Progenitor cell of endocrine pancreas (in vitro differentiated cells): ENCODE data around the gene PRSS3. TPM values are rescaled to one million over a fixed set of nuclear protein-coding genes. Genes with fewer than 3 reads are reported as not detected.
"Not testable (repeated sequence)": the region's sequence is repeated elsewhere in the genome, so short reads cannot be mapped to it uniquely, and the experiment has no call there.

Experiments used
- DNase-seq: peaks from one replicate; pipeline ENCODE4 v3.0.0; 2021; ENCODE audit warnings: low spot score; ENCODE audit not compliant: unreplicated experiment
- H3K27ac Mint-ChIP-seq: 2 replicates; pipeline ENCODE4 v1.8.0; 2021; ENCODE audit warnings: mild to moderate bottlenecking, moderate library complexity, mixed read lengths
- H3K27me3 Mint-ChIP-seq: 2 replicates; pipeline ENCODE4 v1.8.0; 2021; ENCODE audit warnings: mixed read lengths
- H3K36me3 Mint-ChIP-seq: 2 replicates; pipeline ENCODE4 v1.8.0; 2022; ENCODE audit warnings: mixed read lengths; ENCODE audit not compliant: insufficient read depth
- H3K4me1 Mint-ChIP-seq: 2 replicates; pipeline ENCODE4 v1.8.0; 2021; ENCODE audit warnings: low read depth, mixed read lengths
- H3K4me3 Mint-ChIP-seq: 2 replicates; pipeline ENCODE4 v1.8.0; 2021; ENCODE audit warnings: low read depth, mild to moderate bottlenecking, moderate library complexity, mixed read lengths
- H3K9me3 Mint-ChIP-seq: 2 replicates; pipeline ENCODE4 v1.8.0; 2021; ENCODE audit warnings: low read depth, mixed read lengths
- CTCF ChIP-seq: fragments of 200-600 bp; sonication (generic); IDR thresholded peaks from one replicate; pipeline ENCODE4 v1.5.0; 2021; ENCODE audit warnings: antibody characterized with exemption, mild to moderate bottlenecking; ENCODE audit not compliant: unreplicated experiment
- total RNA-seq: library from RNA; stranded (reverse); gene quantifications from 2 replicates; pipeline ENCODE4 v1.2.1, GENCODE V29; 2021

PRSS3 gene
- total RNA-seq, 1 donor from 2014 or later = not detected

GRCh38 chr9:33751536-33752129 lies 43.7 kb upstream of the PRSS3 start:
- no peak for DNase-seq
- peaks cover 1% of the 10 kb centered on the region for H3K36me3 Mint-ChIP-seq
- no peak overlapping the region for H3K4me3 Mint-ChIP-seq
- no peak overlapping the region for H3K27ac Mint-ChIP-seq
- no peak for TF ChIP-seq CTCF
- no peaks in the 10 kb centered on the region for H3K9me3 Mint-ChIP-seq
- no peaks in the 10 kb centered on the region for H3K27me3 Mint-ChIP-seq
- no peaks in the 10 kb centered on the region for H3K4me1 Mint-ChIP-seq

- Mint-ChIP-seq H3K27ac (no peak overlapping the region), H3K9me3 (no peaks in the 10 kb centered on the region), H3K36me3 (peaks cover 1% of the 10 kb centered on the region), H3K4me3 (no peak overlapping the region), H3K4me1 (no peaks in the 10 kb centered on the region), H3K27me3 (no peaks in the 10 kb centered on the region)
- DNase-seq = no peak
- no peak for TF ChIP-seq CTCF
Measured at GRCh38 chr9:33752130-33752637, 43.2 kb upstream of the PRSS3 start.

- H3K4me1 Mint-ChIP-seq, DNase-seq, H3K36me3 Mint-ChIP-seq, H3K4me3 Mint-ChIP-seq, H3K27ac Mint-ChIP-seq, H3K9me3 Mint-ChIP-seq, H3K27me3 Mint-ChIP-seq: not testable (repeated sequence)
Measured at GRCh38 chr9:33752789-33753188, 42.6 kb upstream of the PRSS3 start.

- H3K9me3 Mint-ChIP-seq = not testable (repeated sequence)
Measured at GRCh38 chr9:33759648-33760047, 35.7 kb upstream of the PRSS3 start.

GRCh38 chr9:33762343-33762742 lies 33.0 kb upstream of the PRSS3 start:
- H3K4me3 Mint-ChIP-seq = no peak overlapping the region
- peaks cover 3% of the 10 kb centered on the region for H3K9me3 Mint-ChIP-seq
- H3K27me3 Mint-ChIP-seq = no peaks in the 10 kb centered on the region
- DNase-seq = no peak
- no peaks in the 10 kb centered on the region for H3K36me3 Mint-ChIP-seq
- no peak for TF ChIP-seq CTCF
- no peak overlapping the region for H3K27ac Mint-ChIP-seq
- H3K4me1 Mint-ChIP-seq = no peaks in the 10 kb centered on the region

More at GRCh38 chr9:33759648-33760047, 35.7 kb upstream of the PRSS3 start:
- not testable (repeated sequence) for H3K4me3 Mint-ChIP-seq, H3K36me3 Mint-ChIP-seq, H3K27ac Mint-ChIP-seq, DNase-seq, H3K27me3 Mint-ChIP-seq, H3K4me1 Mint-ChIP-seq

GRCh38 chr9:33763709-33764108 lies 31.7 kb upstream of the PRSS3 start:
- not testable (repeated sequence) for DNase-seq, H3K4me3 Mint-ChIP-seq, H3K9me3 Mint-ChIP-seq, H3K36me3 Mint-ChIP-seq, H3K27ac Mint-ChIP-seq, H3K27me3 Mint-ChIP-seq, H3K4me1 Mint-ChIP-seq

GRCh38 chr9:33765411-33765810 lies 29.9 kb upstream of the PRSS3 start:
- Mint-ChIP-seq H3K27ac (no peak overlapping the region), H3K36me3 (no peaks in the 10 kb centered on the region), H3K9me3 (peaks cover 3% of the 10 kb centered on the region), H3K4me1 (no peaks in the 10 kb centered on the region), H3K27me3 (no peaks in the 10 kb centered on the region), H3K4me3 (no peak overlapping the region)
- no peak for DNase-seq
- no peak for TF ChIP-seq CTCF

GRCh38 chr9:33770156-33770880 lies 25.0 kb upstream of the PRSS3 start:
- not testable (repeated sequence) for H3K4me3 Mint-ChIP-seq, H3K9me3 Mint-ChIP-seq, H3K36me3 Mint-ChIP-seq, DNase-seq, H3K27me3 Mint-ChIP-seq, H3K27ac Mint-ChIP-seq, H3K4me1 Mint-ChIP-seq

GRCh38 chr9:33773135-33773534 lies 22.2 kb upstream of the PRSS3 start:
- H3K4me1 Mint-ChIP-seq, H3K9me3 Mint-ChIP-seq, H3K36me3 Mint-ChIP-seq, H3K4me3 Mint-ChIP-seq, DNase-seq, H3K27me3 Mint-ChIP-seq, H3K27ac Mint-ChIP-seq: not testable (repeated sequence)
